Mesenchymal stem cell (in vitro differentiated cells and primary cell): ENCODE results near the gene ARFGAP3.

Experiments
- DNase-seq: peaks from one replicate; pipeline ENCODE4 v3.0.0-alpha.2; 2013
- H2AFZ ChIP-seq: one replicate; pipeline ENCODE4 v1.6.1; 2013; ENCODE audit warnings: low read depth, mild to moderate bottlenecking, control low read depth, inconsistent platforms, low read length, moderate library complexity
- H2AK5ac ChIP-seq: 2 replicates; pipeline ENCODE4 v1.6.1; 2013; ENCODE audit warnings: low read length, moderate library complexity, mild to moderate bottlenecking, inconsistent platforms; ENCODE audit not compliant: severe bottlenecking
- H2BK120ac ChIP-seq: one replicate; pipeline ENCODE4 v1.6.1; 2013; ENCODE audit warnings: low read depth, mild to moderate bottlenecking, inconsistent platforms, low read length, moderate library complexity
- H2BK12ac ChIP-seq, 2 experiments: one replicate each; pipeline ENCODE4 v1.6.1; 2013; ENCODE audit warnings: inconsistent platforms in 2 of 2, low read length in 2 of 2, mild to moderate bottlenecking in 2 of 2, moderate library complexity in 2 of 2, control low read depth in 1 of 2
- H2BK15ac ChIP-seq: one replicate; pipeline ENCODE4 v1.6.1; 2013; ENCODE audit warnings: mild to moderate bottlenecking, low read depth, inconsistent platforms; ENCODE audit not compliant: poor library complexity, severe bottlenecking
- H2BK5ac ChIP-seq: 2 replicates; pipeline ENCODE4 v1.6.1; 2013; ENCODE audit warnings: low read depth, mild to moderate bottlenecking, low read length, control low read depth, inconsistent platforms; ENCODE audit not compliant: poor library complexity, severe bottlenecking
- H3K14ac ChIP-seq, 2 experiments: one replicate each; pipeline ENCODE4 v1.6.1; 2013; ENCODE audit warnings: inconsistent platforms in 2 of 2, low read length in 2 of 2, control low read depth in 1 of 2, mild to moderate bottlenecking in 1 of 2, moderate library complexity in 1 of 2
- H3K18ac ChIP-seq, 2 experiments: one replicate each; pipeline ENCODE4 v1.6.1; 2013; ENCODE audit warnings: inconsistent platforms in 2 of 2, low read length in 2 of 2, control low read depth in 1 of 2, low read depth in 1 of 2, mild to moderate bottlenecking in 1 of 2
- H3K23ac ChIP-seq, 2 experiments: one replicate each; pipeline ENCODE4 v1.6.1; 2013; ENCODE audit warnings: inconsistent platforms in 2 of 2, low read length in 2 of 2, mild to moderate bottlenecking in 2 of 2, moderate library complexity in 2 of 2, control low read depth in 1 of 2
- H3K27ac ChIP-seq: 2 replicates; pipeline ENCODE4 v1.5.1; 2013; ENCODE audit warnings: mild to moderate bottlenecking, moderate library complexity, low read length, control low read depth, inconsistent platforms; ENCODE audit not compliant: poor library complexity, severe bottlenecking
- H3K27me3 ChIP-seq, 2 experiments: 2 replicates each; pipeline versions ENCODE4 v1.6.1 to v1.7.0; 2013; ENCODE audit warnings: low read length in 2 of 2, mild to moderate bottlenecking in 2 of 2, moderate library complexity in 2 of 2, control low read depth in 1 of 2, inconsistent platforms in 1 of 2; ENCODE audit not compliant: control insufficient read depth in 1 of 2, insufficient read depth in 1 of 2
- H3K36me3 ChIP-seq, 2 experiments: 2 replicates each; pipeline versions ENCODE4 v1.6.1 to v1.7.0; 2013; ENCODE audit warnings: low read length in 2 of 2, control low read depth in 1 of 2, inconsistent platforms in 1 of 2, low read depth in 1 of 2, mild to moderate bottlenecking in 1 of 2; ENCODE audit not compliant: insufficient read depth in 2 of 2, control insufficient read depth in 1 of 2
- H3K4ac ChIP-seq, 2 experiments: one replicate each; pipeline ENCODE4 v1.6.1; 2013; ENCODE audit warnings: inconsistent platforms in 2 of 2, low read length in 2 of 2, mild to moderate bottlenecking in 2 of 2, moderate library complexity in 2 of 2, control low read depth in 1 of 2, low read depth in 1 of 2
- H3K4me1 ChIP-seq: 2 replicates; pipeline ENCODE4 v1.6.1; 2013; ENCODE audit warnings: low read depth, low read length, control low read depth; ENCODE audit not compliant: control insufficient read depth, insufficient read depth
- H3K4me2 ChIP-seq: 2 replicates; pipeline ENCODE4 v1.6.1; 2013; ENCODE audit warnings: low read length, mild to moderate bottlenecking, inconsistent platforms; ENCODE audit not compliant: poor library complexity, severe bottlenecking
- H3K4me3 ChIP-seq, 2 experiments: 2 replicates each; pipeline versions ENCODE4 v1.5.1 to v1.7.0; 2013; ENCODE audit warnings: low read length in 2 of 2, mild to moderate bottlenecking in 2 of 2, control low read depth in 1 of 2, low read depth in 1 of 2; ENCODE audit not compliant: insufficient read depth in 1 of 2
- H3K79me1 ChIP-seq: replicated peaks from 2 replicates; pipeline ENCODE4 v1.6.1; 2013; ENCODE audit warnings: mild to moderate bottlenecking, control low read depth, low read length, inconsistent platforms; ENCODE audit not compliant: poor library complexity, severe bottlenecking
- H3K9ac ChIP-seq: 2 replicates; pipeline ENCODE4 v1.7.0; 2013; ENCODE audit warnings: mild to moderate bottlenecking, low read length, moderate library complexity
- H3K9me3 ChIP-seq: 2 replicates; pipeline ENCODE4 v1.7.0; 2013; ENCODE audit warnings: mild to moderate bottlenecking, low read length; ENCODE audit not compliant: control insufficient read depth
- H4K8ac ChIP-seq: one replicate; pipeline ENCODE4 v1.6.1; 2013; ENCODE audit warnings: inconsistent platforms, mild to moderate bottlenecking, low read length, moderate library complexity
- H4K91ac ChIP-seq: one replicate; pipeline ENCODE4 v1.6.1; 2013; ENCODE audit warnings: mild to moderate bottlenecking, low read length, inconsistent platforms
- WGBS: methylation state at CpG from one replicate; pipeline ENCODE4 v1.1.7; 2013; ENCODE audit warnings: mixed read lengths; 5-methylcytosine and 5-hydroxymethylcytosine counted together

The ARFGAP3 gene

GRCh38 chr22:42892156-42892555, 35.1 kb upstream of the ARFGAP3 start:
- H3K14ac ChIP-seq = no peak overlapping the region
- no peaks in the 10 kb centered on the region for H3K9me3 ChIP-seq
- H3K23ac ChIP-seq = no peak overlapping the region
- 93% methylated on average over 9 of the region's 9 CpGs for WGBS
- H3K4me3 ChIP-seq = no peak overlapping the region
- H3K79me1 ChIP-seq = peaks cover 53% of the 10 kb centered on the region
- no peak overlapping the region for H2BK12ac ChIP-seq
- no peak overlapping the region for H2AK5ac ChIP-seq
- H3K9ac ChIP-seq = no peak overlapping the region
- H3K4me2 ChIP-seq = no peak overlapping the region
- no peak overlapping the region for H3K4ac ChIP-seq
- H2AFZ ChIP-seq = no peak overlapping the region
- H3K18ac ChIP-seq = no peak overlapping the region
- H3K27me3 ChIP-seq = no peaks in the 10 kb centered on the region
- peaks cover 47 to 52% of the 10 kb centered on the region in 2 experiments for H3K36me3 ChIP-seq
- no peak overlapping the region for H3K27ac ChIP-seq
- H2BK5ac ChIP-seq = no peak overlapping the region
- H4K91ac ChIP-seq = no peak overlapping the region
- DNase-seq = no peak
- no peak overlapping the region for H2BK120ac ChIP-seq
- H4K8ac ChIP-seq = no peak overlapping the region
- no peak overlapping the region for H2BK15ac ChIP-seq
- H3K4me1 ChIP-seq = peaks cover 16% of the 10 kb centered on the region

- Histone ChIP-seq H3K9me3 (no peaks in the 10 kb centered on the region), H3K4ac (no peak overlapping the region), H2AFZ (no peak overlapping the region), H3K4me3 (no peak overlapping the region), H3K4me1 (peaks cover 18% of the 10 kb centered on the region), H3K27ac (no peak overlapping the region), H3K4me2 (no peak overlapping the region), H2BK5ac (no peak overlapping the region), H2BK120ac (no peak overlapping the region), H2BK15ac (no peak overlapping the region), H3K79me1 (peaks cover 54% of the 10 kb centered on the region), H3K9ac (no peak overlapping the region), H3K36me3 (peaks cover 52 to 55% of the 10 kb centered on the region in 2 experiments), H2BK12ac (no peak overlapping the region), H4K8ac (no peak overlapping the region), H3K27me3 (no peaks in the 10 kb centered on the region), H3K23ac (no peak overlapping the region), H3K14ac (no peak overlapping the region), H4K91ac (no peak overlapping the region), H2AK5ac (no peak overlapping the region), H3K18ac (no peak overlapping the region)
- WGBS = 100% methylated on average over 1 of the region's 3 CpGs
- no peak for DNase-seq
Observed at GRCh38 chr22:42891696-42892095, 34.6 kb upstream of the ARFGAP3 start.

- Histone ChIP-seq H3K23ac (no peak overlapping the region), H4K8ac (no peak overlapping the region), H2BK120ac (no peak overlapping the region), H3K4me3 (no peak overlapping the region), H4K91ac (no peak overlapping the region), H2BK15ac (no peak overlapping the region), H3K79me1 (peaks cover 53% of the 10 kb centered on the region), H2AFZ (no peak overlapping the region), H3K4ac (no peak overlapping the region), H3K27ac (no peak overlapping the region), H3K9ac (no peak overlapping the region), H3K18ac (no peak overlapping the region), H3K27me3 (no peaks in the 10 kb centered on the region), H3K4me2 (no peak overlapping the region), H2BK5ac (no peak overlapping the region), H3K9me3 (no peaks in the 10 kb centered on the region), H2AK5ac (no peak overlapping the region), H3K36me3 (peaks cover 57 to 62% of the 10 kb centered on the region in 2 experiments), H2BK12ac (no peak overlapping the region), H3K4me1 (peaks cover 18% of the 10 kb centered on the region), H3K14ac (no peak overlapping the region)
- DNase-seq = no peak
- 98% methylated on average over 13 of the region's 13 CpGs for WGBS
Observed at GRCh38 chr22:42891008-42891407, 33.9 kb upstream of the ARFGAP3 start.

DNA sequence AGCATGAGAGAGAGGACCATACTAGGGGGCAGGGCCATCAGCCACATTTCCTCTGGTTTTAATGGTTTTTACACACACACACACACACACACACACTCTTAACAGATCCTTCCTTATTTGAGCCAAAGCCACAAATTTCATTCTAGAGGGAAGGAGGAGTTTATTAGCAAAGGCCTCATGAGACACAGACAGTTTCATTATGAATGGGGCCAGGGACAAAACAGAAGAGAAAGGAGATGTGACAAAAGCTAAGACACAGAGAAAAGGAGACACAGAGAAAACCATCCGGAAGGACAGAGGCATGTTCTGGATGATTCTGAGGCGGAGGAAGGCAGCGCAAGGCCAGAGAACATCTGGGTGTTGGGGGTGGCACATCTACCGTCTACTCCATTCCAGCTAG, 32.2 kb upstream of the ARFGAP3 start:
- H3K4me2 ChIP-seq = no peak overlapping the region
- H2AK5ac ChIP-seq = no peak overlapping the region

More for the DNA sequence above, 32.2 kb upstream of the ARFGAP3 start:
- H3K27me3 ChIP-seq = no peaks in the 10 kb centered on the region
- no peak overlapping the region for H3K14ac ChIP-seq
- H4K91ac ChIP-seq = no peak overlapping the region
- no peak overlapping the region for H3K9ac ChIP-seq
- H4K8ac ChIP-seq = no peak overlapping the region
- 97% methylated on average over 4 of the region's 4 CpGs for WGBS
- H3K23ac ChIP-seq = no peak overlapping the region
- H2BK120ac ChIP-seq = no peak overlapping the region
- H3K4me1 ChIP-seq = peaks cover 25% of the 10 kb centered on the region
- H2AFZ ChIP-seq = no peak overlapping the region
- no peaks in the 10 kb centered on the region for H3K9me3 ChIP-seq
- H2BK12ac ChIP-seq = no peak overlapping the region
- no peak overlapping the region for H3K18ac ChIP-seq
- H3K4ac ChIP-seq = no peak overlapping the region
- H3K4me3 ChIP-seq = no peak overlapping the region
- no peak overlapping the region for H2BK15ac ChIP-seq
- H3K36me3 ChIP-seq = peaks cover 69 to 72% of the 10 kb centered on the region in 2 experiments
- no peak for DNase-seq
- no peak overlapping the region for H2BK5ac ChIP-seq
- H3K79me1 ChIP-seq = peaks cover 54% of the 10 kb centered on the region
- no peak overlapping the region for H3K27ac ChIP-seq
